Stimulated activated CD8-positive, alpha-beta memory T cell treated with anti-CD3 and anti-CD28 coated beads, Interleukin-4, amount 100 ng/mL, for 4 hours (primary cell): ENCODE results near the gene SPATA21.
A peak's percentile ranks its signal among the peaks of the same experiment; 100 is the strongest.

Experiments used
- DNase-seq, 2 donors: peaks; one replicate each; pipeline ENCODE4 v3.0.0-alpha.2; 2020; ENCODE audit warnings: low read depth in 2 of 2, low spot score in 1 of 2

SPATA21 gene

DNA sequence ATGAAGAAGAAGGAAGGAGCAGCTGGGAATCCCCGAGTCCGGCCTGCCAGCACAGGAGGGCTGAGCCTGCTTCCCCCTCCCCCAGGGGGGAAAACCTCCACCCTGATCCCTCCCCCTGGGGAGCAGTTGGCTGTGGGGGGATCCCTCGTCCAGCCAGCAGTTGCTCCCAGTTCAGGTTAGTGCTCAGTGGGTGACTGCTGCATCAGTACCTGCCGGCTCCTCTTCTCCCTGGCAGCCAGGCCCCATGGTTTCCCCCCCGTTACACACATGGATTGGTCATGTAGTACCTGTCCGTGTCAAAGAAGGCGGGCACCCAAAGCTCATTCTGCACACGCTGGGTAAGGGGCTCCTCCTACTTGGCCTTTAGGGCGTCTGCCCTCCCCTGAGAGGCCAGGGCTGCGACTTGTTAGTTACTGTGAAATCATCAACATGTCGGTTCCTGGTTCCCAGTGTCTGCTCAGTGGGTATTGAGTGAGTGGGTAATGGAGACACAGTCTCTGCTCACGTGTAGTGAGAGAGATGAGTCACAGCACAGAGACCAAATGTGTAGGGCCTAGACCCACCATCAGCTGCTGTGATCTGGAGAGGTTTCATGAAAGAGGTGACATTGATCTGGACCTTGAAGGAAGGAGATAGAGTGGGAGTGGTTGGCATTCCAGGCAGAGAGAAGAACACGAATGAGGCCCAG lies 14.8 kb upstream of the SPATA21 start:
- no peak for DNase-seq

DNA sequence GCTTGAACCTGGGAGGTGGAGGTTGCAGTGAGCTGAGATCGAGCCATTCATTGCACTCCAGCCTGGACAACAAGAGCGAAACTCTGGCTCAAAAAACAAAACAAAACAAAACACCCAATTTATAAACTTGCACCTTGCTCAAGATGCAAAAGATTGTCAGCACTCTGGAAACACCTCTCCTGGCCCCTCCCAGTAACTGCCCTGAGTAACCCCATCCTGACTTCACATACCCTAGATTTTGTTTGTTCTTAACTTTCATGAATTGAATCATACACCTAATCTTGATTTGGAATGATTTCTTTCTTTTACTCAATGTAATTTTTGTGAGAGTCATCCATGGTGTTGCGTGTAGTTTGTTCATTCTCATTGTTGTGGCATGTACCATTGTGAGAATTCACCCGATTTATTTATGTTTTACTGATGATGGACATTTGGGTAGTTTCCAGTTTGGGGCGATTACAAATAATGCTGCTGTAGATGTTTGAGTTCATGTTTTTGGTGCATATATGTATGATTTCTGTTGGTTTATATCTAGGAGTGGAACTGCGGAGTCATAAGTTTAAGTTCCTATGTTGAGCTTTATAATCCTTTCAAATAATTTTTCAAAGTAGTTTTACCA lies 13.7 kb upstream of the SPATA21 start:
- no peak for DNase-seq

DNA sequence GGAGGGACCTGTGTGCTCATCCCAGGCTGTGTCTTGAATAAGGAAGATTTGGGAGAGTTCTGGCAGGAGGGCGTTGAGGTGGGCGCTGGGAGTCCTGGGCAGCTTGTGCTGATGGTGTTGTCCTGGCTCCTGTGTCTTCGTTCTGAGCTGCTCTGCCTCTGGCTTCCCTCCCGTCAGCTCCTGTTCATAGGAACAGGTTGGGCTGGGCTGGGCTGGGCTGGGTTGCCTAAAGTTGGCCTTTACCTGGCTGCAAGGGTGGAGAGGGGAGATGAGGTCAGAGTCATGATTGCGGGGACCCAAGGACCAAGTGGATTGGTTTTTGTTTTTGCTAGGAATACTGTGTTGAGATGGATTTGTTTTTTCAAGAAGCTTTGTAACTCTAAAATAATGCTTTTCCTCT lies 12.4 kb upstream of the SPATA21 start:
- DNase-seq, result no peak

- DNase-seq, result no peak
These were observed 11.8 kb upstream of the SPATA21 start for GRCh38 chr1:16449065-16449464.

DNA sequence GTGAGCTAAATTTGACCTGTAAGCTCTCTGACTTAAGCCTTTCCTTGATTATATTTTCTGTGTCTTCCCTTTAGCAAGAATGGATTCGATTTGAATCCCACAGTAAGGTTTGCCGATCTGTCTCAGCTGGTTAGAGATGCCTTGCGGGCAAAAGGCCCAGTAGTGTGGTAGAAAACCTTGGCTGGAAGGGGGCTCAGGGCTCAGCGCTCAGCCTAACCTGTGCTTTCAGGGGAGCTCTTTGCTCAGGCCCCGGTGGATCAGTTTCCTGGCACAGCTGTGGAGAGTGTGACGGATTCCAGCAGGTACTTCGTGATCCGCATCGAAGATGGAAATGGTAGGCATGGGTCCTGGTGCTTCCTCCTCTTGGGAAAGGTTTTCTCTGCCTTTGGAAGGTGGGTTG lies 10.4 kb upstream of the SPATA21 start:
- no peak for DNase-seq

- DNase-seq, result no peak
These were observed 8.9 kb upstream of the SPATA21 start for GRCh38 chr1:16446116-16446515.

GRCh38 chr1:16445052-16445451 lies 7.8 kb upstream of the SPATA21 start:
- DNase-seq, result no peak

DNA sequence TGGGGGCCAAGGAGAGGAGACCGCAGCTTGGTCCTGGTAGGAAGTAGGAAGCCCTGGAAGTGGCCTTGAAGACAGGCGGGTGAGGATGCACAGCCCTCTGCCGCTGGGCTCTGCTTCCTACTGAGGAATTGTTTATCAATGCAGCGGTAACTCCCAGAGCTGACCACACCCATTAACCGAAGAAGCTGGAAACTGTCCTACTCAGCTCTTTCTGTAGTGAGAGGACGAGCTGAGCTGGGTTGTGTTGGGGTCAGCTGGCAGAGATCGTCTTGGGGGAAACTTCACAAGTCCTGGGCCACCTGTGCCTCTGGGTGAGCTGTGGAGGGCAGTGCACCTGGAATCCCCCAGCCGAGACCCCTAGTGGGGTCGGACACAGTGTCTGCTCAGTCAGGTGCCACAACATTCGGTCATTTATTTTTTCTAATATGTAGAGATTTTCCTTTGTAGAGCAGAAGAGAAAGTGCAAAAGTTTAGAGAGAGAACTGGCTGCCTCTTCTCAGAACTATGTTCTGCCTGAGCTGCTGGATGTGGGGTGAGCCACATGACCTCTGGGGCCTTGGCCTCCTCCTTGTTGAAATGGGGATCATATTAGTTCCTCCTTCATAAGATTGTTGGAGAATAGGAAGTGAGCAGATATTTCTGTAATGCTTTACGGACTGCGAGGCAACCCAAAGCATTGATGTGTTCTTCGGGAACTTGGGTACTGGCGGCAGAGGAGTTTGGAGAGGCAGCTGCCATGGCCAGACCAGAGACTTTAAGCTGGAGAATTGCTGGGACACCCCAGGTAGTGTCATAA lies 6.9 kb upstream of the SPATA21 start:
- DNase-seq, result no peak

DNA sequence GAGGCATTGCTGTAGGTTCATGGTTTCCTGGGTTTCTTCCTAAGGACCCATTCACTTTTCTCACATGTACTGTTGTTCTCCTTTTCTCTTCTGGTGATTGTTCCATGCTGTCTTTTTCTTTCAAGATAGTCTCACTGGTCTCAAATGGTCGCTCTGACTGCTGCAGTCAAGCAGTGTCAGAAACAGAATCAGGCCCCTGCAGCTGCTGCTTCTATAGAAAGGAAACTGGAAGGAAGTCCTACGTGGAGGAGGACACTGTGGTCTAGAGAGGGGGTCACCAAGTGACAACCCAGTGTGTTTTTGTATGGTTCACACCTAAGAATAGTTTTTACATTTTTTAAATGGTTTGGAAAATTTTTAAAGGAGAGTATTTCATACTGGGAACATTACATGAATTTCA lies 5.7 kb upstream of the SPATA21 start:
- no peak for DNase-seq

DNA sequence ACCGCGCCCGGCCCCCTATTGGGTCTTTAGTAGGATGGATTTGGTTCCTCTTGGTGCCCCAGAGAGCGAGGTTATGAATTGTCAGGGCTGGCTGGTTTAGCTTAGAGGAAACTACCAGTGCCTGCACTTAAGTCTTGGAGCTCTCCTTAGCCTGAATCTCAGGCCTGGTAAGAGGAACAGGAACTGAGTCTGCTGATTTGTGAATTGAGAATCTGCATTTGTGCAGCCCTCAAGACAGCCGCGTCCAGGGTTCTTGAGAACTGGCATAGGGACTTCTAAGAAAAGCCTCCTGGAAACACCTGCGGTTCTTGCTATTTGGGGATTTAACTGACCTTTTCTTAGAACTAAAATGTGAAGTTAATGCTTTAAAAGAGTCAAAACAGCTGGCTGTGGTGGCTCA lies 5.0 kb upstream of the SPATA21 start:
- DNase-seq, result no peak

GRCh38 chr1:16441282-16441665 lies 4.0 kb upstream of the SPATA21 start:
- DNase-seq, result peak in 1 of 2 donors; percentile 9

- peak; percentile 83 to 90 for DNase-seq
These were observed 3.5 kb upstream of the SPATA21 start, which contains the start of gene NECAP2 for GRCh38 chr1:16440470-16441281. TSS of gene NECAP2 (plus strand) at chr1:16440724. CDS start at chr1:16440762, 38 bp downstream.

- no peak for DNase-seq
These were observed 2.9 kb upstream of the SPATA21 start for GRCh38 chr1:16440131-16440469.

DNA sequence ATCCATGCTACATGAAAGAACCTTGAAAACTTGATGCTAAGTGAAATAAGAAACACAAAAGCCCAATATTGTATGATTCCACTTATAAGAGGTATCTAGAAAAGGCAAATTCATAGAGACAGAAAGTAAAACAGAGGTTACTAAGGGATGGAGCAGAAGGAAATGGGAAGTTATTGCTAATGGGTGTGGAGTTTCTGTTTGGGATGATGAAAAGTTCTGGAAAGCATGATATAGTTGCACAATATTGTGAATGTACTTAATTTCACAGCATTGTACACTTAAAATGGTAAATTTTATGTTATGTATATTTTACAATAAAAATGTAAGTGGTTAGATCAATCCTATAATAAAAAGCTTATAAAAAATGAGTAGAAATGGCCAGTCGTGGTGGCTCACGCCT lies 1.7 kb upstream of the SPATA21 start:
- no peak for DNase-seq

GRCh38 chr1:16438516-16438915 lies 1.3 kb upstream of the SPATA21 start:
- DNase-seq, result no peak

GRCh38 chr1:16434501-16434900 lies 2.7 kb downstream of the SPATA21 start:
- DNase-seq, result no peak

DNA sequence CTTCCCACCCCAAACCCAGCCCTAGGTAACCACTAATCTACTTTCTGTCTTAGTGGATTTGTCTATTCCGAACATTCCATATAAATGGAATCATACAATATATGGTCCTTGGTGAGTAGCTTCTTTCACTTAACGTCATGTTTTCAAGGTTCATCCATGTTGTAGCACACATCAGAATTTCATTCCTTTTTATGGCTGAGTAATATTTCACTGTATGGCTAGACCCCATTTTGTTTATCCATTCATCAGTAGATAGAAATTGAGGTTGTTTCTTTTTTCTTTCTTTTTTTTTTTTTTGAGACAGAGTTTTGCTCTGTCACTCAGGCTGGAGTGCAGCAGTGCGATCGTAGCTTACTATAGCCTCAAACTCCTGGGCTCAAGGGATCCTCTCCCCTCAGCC lies 3.2 kb downstream of the SPATA21 start:
- no peak for DNase-seq

DNA sequence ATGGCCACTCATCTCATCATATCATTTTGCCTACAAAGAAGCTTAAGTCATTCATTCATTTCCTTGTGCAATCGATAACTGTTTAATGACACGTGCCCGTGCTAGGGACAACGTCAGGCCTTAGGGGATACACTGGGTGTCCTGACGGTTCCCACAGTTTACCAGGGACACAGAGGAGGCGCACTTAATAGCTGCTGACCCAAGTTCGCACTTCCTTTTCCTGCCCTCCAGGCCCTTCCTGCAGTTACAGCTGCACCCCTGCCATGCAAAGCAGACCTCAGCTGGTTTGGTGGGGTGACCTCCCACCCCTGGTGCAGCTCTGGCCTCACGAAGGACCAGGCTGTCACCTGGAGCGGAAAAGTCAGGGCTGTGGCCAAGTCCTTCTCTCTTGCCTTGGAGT lies 4.2 kb downstream of the SPATA21 start:
- no peak for DNase-seq

GRCh38 chr1:16430606-16431005 lies 6.6 kb downstream of the SPATA21 start:
- no peak for DNase-seq

- DNase-seq, result no peak
These were observed 11.8 kb downstream of the SPATA21 start for GRCh38 chr1:16425125-16426025.
